ENCODE measurements around the gene PKNOX2.

PKNOX2 gene

GRCh38 chr11:125382822-125383221 lies 218.3 kb downstream of the PKNOX2 start:
- Histone ChIP-seq H3K9me3 (ENCODE audit: control insufficient read depth, insufficient read depth, low read length) (no peaks in the 10 kb centered on the region), H3K9me2 (replicated peaks; ENCODE audit: control insufficient read depth, low read length) (no peaks in the 10 kb centered on the region), H3K27me3 (ENCODE audit: control insufficient read depth, low read length) (no peaks in the 10 kb centered on the region), H3K4me2 (ENCODE audit: low read length) (no peak overlapping the region), H3K27ac (ENCODE audit: low read depth, low read length) (no peak overlapping the region), H3K4me3 (ENCODE audit: low read length) (no peak overlapping the region), H3F3A (ENCODE audit: control insufficient read depth, insufficient read depth) (no peaks in the 10 kb centered on the region), H4K20me1 (ENCODE audit: control insufficient read depth, insufficient read depth, low read depth, low read length) (no peaks in the 10 kb centered on the region), H3K4me1 (ENCODE audit: control insufficient read depth, low read length) (no peaks in the 10 kb centered on the region), H3K79me2 (ENCODE audit: control insufficient read depth, low read length) (no peaks in the 10 kb centered on the region), H3K36me3 (ENCODE audit: control insufficient read depth, low read length) (no peaks in the 10 kb centered on the region)
- no peak for TF ChIP-seq EZH2phosphoT487 (IDR thresholded peaks at IDR 0.05; ENCODE audit: borderline replicate concordance, low read length)
- no peak for TF ChIP-seq CTCF (IDR thresholded peaks at IDR 0.05; ENCODE audit: low read depth, low read length, poor library complexity, severe bottlenecking)

- Histone ChIP-seq H3K27me3 (ENCODE audit: control insufficient read depth, low read length) (no peaks in the 10 kb centered on the region), H3K9me2 (replicated peaks; ENCODE audit: control insufficient read depth, low read length) (no peaks in the 10 kb centered on the region), H4K20me1 (ENCODE audit: control insufficient read depth, insufficient read depth, low read depth, low read length) (no peaks in the 10 kb centered on the region), H3F3A (ENCODE audit: control insufficient read depth, insufficient read depth) (no peaks in the 10 kb centered on the region), H3K9me3 (ENCODE audit: control insufficient read depth, insufficient read depth, low read length) (no peaks in the 10 kb centered on the region), H3K4me1 (ENCODE audit: control insufficient read depth, low read length) (no peaks in the 10 kb centered on the region), H3K36me3 (ENCODE audit: control insufficient read depth, low read length) (no peaks in the 10 kb centered on the region), H3K79me2 (ENCODE audit: control insufficient read depth, low read length) (no peaks in the 10 kb centered on the region), H3K27ac (ENCODE audit: low read depth, low read length) (no peak overlapping the region), H3K4me3 (ENCODE audit: low read length) (no peak overlapping the region), H3K4me2 (ENCODE audit: low read length) (no peak overlapping the region)
- TF ChIP-seq CTCF (IDR thresholded peaks at IDR 0.05; ENCODE audit: low read depth, low read length, poor library complexity, severe bottlenecking) (no peak), EZH2phosphoT487 (IDR thresholded peaks at IDR 0.05; ENCODE audit: borderline replicate concordance, low read length) (no peak)
These were observed 220.3 kb downstream of the PKNOX2 start for GRCh38 chr11:125384825-125385224.

- Histone ChIP-seq H3K79me2 (ENCODE audit: control insufficient read depth, low read length) (no peaks in the 10 kb centered on the region), H3K4me3 (ENCODE audit: low read length) (no peak overlapping the region), H3K27me3 (ENCODE audit: control insufficient read depth, low read length) (no peaks in the 10 kb centered on the region), H3K9me2 (replicated peaks; ENCODE audit: control insufficient read depth, low read length) (no peaks in the 10 kb centered on the region), H3F3A (ENCODE audit: control insufficient read depth, insufficient read depth) (no peaks in the 10 kb centered on the region), H3K4me2 (ENCODE audit: low read length) (no peak overlapping the region), H3K36me3 (ENCODE audit: control insufficient read depth, low read length) (no peaks in the 10 kb centered on the region), H3K9me3 (ENCODE audit: control insufficient read depth, insufficient read depth, low read length) (no peaks in the 10 kb centered on the region), H3K27ac (ENCODE audit: low read depth, low read length) (no peak overlapping the region), H4K20me1 (ENCODE audit: control insufficient read depth, insufficient read depth, low read depth, low read length) (no peaks in the 10 kb centered on the region), H3K4me1 (ENCODE audit: control insufficient read depth, low read length) (no peaks in the 10 kb centered on the region)
- TF ChIP-seq EZH2phosphoT487 (IDR thresholded peaks at IDR 0.05; ENCODE audit: borderline replicate concordance, low read length) (no peak), CTCF (IDR thresholded peaks at IDR 0.05; ENCODE audit: low read depth, low read length, poor library complexity, severe bottlenecking) (no peak)
These were observed 223.3 kb downstream of the PKNOX2 start for GRCh38 chr11:125387901-125388300.

GRCh38 chr11:125388611-125389010 lies 224.1 kb downstream of the PKNOX2 start:
- no peak overlapping the region for H3K4me3 ChIP-seq (ENCODE audit: low read length)
- H3K4me2 ChIP-seq (ENCODE audit: low read length), result no peak overlapping the region
- no peaks in the 10 kb centered on the region for H3K36me3 ChIP-seq (ENCODE audit: control insufficient read depth, low read length)
- H3K4me1 ChIP-seq (ENCODE audit: control insufficient read depth, low read length), result no peaks in the 10 kb centered on the region
- H3K79me2 ChIP-seq (ENCODE audit: control insufficient read depth, low read length), result no peaks in the 10 kb centered on the region
- H3K27me3 ChIP-seq (ENCODE audit: control insufficient read depth, low read length), result no peaks in the 10 kb centered on the region
- H3K9me2 ChIP-seq (replicated peaks; ENCODE audit: control insufficient read depth, low read length), result no peaks in the 10 kb centered on the region
- H3F3A ChIP-seq (ENCODE audit: control insufficient read depth, insufficient read depth), result no peaks in the 10 kb centered on the region
- TF ChIP-seq CTCF (IDR thresholded peaks at IDR 0.05; ENCODE audit: low read depth, low read length, poor library complexity, severe bottlenecking), result no peak
- no peak for TF ChIP-seq EZH2phosphoT487 (IDR thresholded peaks at IDR 0.05; ENCODE audit: borderline replicate concordance, low read length)
- H3K9me3 ChIP-seq (ENCODE audit: control insufficient read depth, insufficient read depth, low read length), result no peaks in the 10 kb centered on the region
- no peak overlapping the region for H3K27ac ChIP-seq (ENCODE audit: low read depth, low read length)
- H4K20me1 ChIP-seq (ENCODE audit: control insufficient read depth, insufficient read depth, low read depth, low read length), result no peaks in the 10 kb centered on the region

All from DOHH2 (cell line).